ENCODE measurements around the gene TH.
"Not testable (repeated sequence)": the region's sequence is repeated elsewhere in the genome, so short reads cannot be mapped to it uniquely, and the experiment has no call there.

The TH gene

DNA sequence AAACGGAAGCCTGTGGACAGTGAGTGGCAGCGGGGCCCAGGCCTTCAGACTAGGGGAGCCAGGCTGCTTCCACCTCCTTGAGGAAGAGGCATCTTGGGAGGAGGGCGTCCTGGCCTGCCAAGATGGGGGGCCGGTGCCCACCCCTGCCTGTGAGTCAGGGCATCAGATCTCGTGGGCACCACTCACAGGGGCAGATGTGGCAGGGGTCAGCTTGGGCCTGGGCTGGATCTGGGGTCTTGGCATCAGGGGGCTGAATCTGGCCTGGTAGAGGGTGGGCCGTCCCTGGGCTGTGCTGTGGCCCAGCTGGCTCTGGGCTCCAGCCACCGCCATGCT lies 24.1 kb upstream of the TH start:
- H3F3A ChIP-seq (ENCODE audit: low read depth): no peaks in the 10 kb centered on the region

DNA sequence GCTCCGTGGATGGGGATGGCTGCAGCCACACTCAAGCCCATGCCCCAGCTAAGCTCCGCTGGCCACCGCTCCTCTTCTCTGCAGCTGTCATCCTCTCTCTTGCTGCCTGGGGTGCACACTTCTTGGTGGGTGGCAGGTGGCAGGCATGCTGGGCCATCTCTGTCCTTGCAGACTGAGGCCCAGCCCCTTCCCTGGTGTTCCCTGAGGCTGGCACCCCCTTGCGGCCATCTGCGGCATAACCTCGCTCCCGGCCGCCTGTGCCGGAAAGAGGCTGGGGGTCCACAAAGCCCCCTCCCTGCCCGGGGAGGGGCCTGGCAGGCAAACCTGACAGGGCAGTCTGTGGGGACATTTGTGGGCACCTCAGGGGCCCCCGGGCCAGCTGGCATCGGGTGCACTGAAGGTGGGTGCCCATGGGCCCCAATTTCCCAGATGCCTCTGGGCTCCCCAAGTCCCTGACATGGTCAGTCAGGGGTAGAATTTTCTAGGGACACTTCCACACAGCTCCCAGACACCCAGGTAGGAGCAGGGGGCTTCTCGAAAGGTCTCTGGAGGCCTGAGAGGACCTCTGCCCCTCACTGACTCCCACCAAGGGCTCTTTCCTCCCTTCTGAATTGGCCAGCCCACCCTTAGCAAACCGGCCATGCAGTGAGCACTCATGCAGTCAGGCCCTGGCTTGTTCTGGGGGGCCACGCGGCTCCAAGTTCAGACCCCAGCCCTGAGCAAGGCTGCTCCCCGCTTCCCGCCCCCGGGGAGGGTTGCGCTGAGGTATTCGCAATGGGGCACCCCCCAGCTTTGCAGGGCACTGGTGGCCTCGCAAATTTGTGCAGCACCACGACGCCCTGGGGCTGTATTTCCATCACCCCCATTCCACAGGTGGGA lies 23.5 kb upstream of the TH start:
- Histone ChIP-seq H3K36me3 (ENCODE audit: insufficient read depth, low read length) (no peaks in the 10 kb centered on the region), H3K4me3 (ENCODE audit: low read length, poor library complexity, severe bottlenecking) (peak overlapping the region; percentile 38), H3F3A (ENCODE audit: low read depth) (no peaks in the 10 kb centered on the region), H3K9me2 (replicated peaks; ENCODE audit: low read depth, low read length) (no peaks in the 10 kb centered on the region), H2AFZ (ENCODE audit: low read length) (peak overlapping the region; percentile 75), H3K79me2 (ENCODE audit: insufficient read depth, low read length) (no peaks in the 10 kb centered on the region), H3K9ac (ENCODE audit: low read depth, low read length, poor library complexity, severe bottlenecking) (no peak overlapping the region), H3K4me2 (ENCODE audit: low read depth, low read length, poor library complexity, severe bottlenecking) (peak overlapping the region; percentile 50), H4K20me1 (ENCODE audit: insufficient read depth, low read length, poor library complexity, severe bottlenecking) (no peaks in the 10 kb centered on the region), H3K4me1 (ENCODE audit: insufficient read depth, low read length, poor library complexity, severe bottlenecking) (peaks cover 7% of the 10 kb centered on the region), H3K27me3 (ENCODE audit: insufficient read depth, low read length, poor library complexity, severe bottlenecking) (peaks cover 8% of the 10 kb centered on the region), H3K9me3 (ENCODE audit: insufficient read depth, low read depth, low read length) (no peaks in the 10 kb centered on the region)
- no peak for TF ChIP-seq EZH2phosphoT487 (IDR thresholded peaks at IDR 0.05; ENCODE audit: borderline replicate concordance)
- TF ChIP-seq, protein P1, sequence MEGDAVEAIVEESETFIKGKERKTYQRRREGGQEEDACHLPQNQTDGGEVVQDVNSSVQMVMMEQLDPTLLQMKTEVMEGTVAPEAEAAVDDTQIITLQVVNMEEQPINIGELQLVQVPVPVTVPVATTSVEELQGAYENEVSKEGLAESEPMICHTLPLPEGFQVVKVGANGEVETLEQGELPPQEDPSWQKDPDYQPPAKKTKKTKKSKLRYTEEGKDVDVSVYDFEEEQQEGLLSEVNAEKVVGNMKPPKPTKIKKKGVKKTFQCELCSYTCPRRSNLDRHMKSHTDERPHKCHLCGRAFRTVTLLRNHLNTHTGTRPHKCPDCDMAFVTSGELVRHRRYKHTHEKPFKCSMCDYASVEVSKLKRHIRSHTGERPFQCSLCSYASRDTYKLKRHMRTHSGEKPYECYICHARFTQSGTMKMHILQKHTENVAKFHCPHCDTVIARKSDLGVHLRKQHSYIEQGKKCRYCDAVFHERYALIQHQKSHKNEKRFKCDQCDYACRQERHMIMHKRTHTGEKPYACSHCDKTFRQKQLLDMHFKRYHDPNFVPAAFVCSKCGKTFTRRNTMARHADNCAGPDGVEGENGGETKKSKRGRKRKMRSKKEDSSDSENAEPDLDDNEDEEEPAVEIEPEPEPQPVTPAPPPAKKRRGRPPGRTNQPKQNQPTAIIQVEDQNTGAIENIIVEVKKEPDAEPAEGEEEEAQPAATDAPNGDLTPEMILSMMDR (conservative IDR thresholded peaks at IDR 0.05; ENCODE audit: low read length): peak; percentile 94

More for the DNA sequence above, 24.1 kb upstream of the TH start:
- Histone ChIP-seq H3K4me1 (ENCODE audit: insufficient read depth, low read length, poor library complexity, severe bottlenecking) (peaks cover 7% of the 10 kb centered on the region), H3K27me3 (ENCODE audit: insufficient read depth, low read length, poor library complexity, severe bottlenecking) (peaks cover 8% of the 10 kb centered on the region), H3K9ac (ENCODE audit: low read depth, low read length, poor library complexity, severe bottlenecking) (no peak overlapping the region), H3K9me2 (replicated peaks; ENCODE audit: low read depth, low read length) (no peaks in the 10 kb centered on the region), H4K20me1 (ENCODE audit: insufficient read depth, low read length, poor library complexity, severe bottlenecking) (no peaks in the 10 kb centered on the region), H3K9me3 (ENCODE audit: insufficient read depth, low read depth, low read length) (no peaks in the 10 kb centered on the region), H3K36me3 (ENCODE audit: insufficient read depth, low read length) (no peaks in the 10 kb centered on the region), H2AFZ (ENCODE audit: low read length) (no peak overlapping the region; the same call in 1 of the 2 replicates), H3K4me2 (ENCODE audit: low read depth, low read length, poor library complexity, severe bottlenecking) (no peak overlapping the region), H3K4me3 (ENCODE audit: low read length, poor library complexity, severe bottlenecking) (no peak overlapping the region), H3K79me2 (ENCODE audit: insufficient read depth, low read length) (no peaks in the 10 kb centered on the region)
- no peak for TF ChIP-seq EZH2phosphoT487 (IDR thresholded peaks at IDR 0.05; ENCODE audit: borderline replicate concordance)
- TF ChIP-seq, protein P1 (conservative IDR thresholded peaks at IDR 0.05; ENCODE audit: low read length): no peak

DNA sequence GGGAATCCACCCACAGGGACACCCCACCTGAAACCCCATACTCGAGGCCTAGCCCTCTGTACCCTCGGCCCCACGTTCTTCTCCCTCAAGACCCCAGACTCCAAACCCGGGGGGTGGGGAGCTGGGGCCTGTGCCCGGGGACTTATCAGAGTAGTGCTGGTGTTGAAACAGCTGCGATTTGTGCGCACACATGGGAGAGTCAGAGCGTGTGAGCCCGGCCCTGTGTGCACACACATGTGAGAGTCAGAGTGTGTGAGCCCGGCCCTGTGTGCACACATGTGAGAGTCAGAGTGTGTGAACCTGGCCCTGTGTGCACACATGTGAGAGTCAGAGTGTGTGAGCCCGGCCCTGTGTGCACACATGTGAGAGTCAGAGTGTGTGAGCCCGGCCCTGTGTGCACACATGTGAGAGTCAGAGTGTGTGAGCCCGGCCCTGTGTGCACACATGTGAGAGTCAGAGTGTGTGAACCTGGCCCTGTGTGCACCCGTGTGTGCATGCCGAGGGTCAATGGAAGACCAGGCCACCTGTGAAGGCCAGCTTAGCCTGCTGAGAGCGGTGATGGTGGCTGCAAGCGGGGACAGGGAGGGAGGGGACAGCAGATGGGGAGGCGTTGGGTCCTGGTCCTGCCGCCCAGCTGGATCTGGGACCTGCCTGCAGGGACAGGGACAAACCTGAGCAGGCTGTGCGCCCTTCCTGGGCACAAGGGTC lies 22.4 kb upstream of the TH start:
- not testable (repeated sequence) for H3K36me3 ChIP-seq (ENCODE audit: insufficient read depth, low read length); H4K20me1 ChIP-seq (ENCODE audit: insufficient read depth, low read length, poor library complexity, severe bottlenecking); H3K4me1 ChIP-seq (ENCODE audit: insufficient read depth, low read length, poor library complexity, severe bottlenecking); H3K4me3 ChIP-seq (ENCODE audit: low read length, poor library complexity, severe bottlenecking); H2AFZ ChIP-seq (ENCODE audit: low read length); H3K9ac ChIP-seq (ENCODE audit: low read depth, low read length, poor library complexity, severe bottlenecking); H3K27me3 ChIP-seq (ENCODE audit: insufficient read depth, low read length, poor library complexity, severe bottlenecking); H3K9me3 ChIP-seq (ENCODE audit: insufficient read depth, low read depth, low read length); H3K9me2 ChIP-seq (replicated peaks; ENCODE audit: low read depth, low read length); H3K4me2 ChIP-seq (ENCODE audit: low read depth, low read length, poor library complexity, severe bottlenecking); H3F3A ChIP-seq (ENCODE audit: low read depth); H3K79me2 ChIP-seq (ENCODE audit: insufficient read depth, low read length)
